KOPT-K1 (cell line): ENCODE data around the gene LEKR1.

Experiments used
- H3K27ac ChIP-seq: fragments of 200-600 bp; sonication (generic); 2 replicates; pipeline ENCODE4 v1.5.1; 2016; ENCODE audit warnings: antibody characterized with exemption, mild to moderate bottlenecking, low read depth, low read length; ENCODE audit not compliant: poor library complexity, severe bottlenecking
- H3K36me3 ChIP-seq: fragments of 200-600 bp; sonication (generic); 2 replicates; pipeline ENCODE4 v1.5.1; 2017; ENCODE audit warnings: antibody characterized with exemption, mild to moderate bottlenecking, low read length, moderate library complexity; ENCODE audit not compliant: insufficient read depth
- H3K9me3 ChIP-seq: fragments of 200-600 bp; sonication (generic); 2 replicates; pipeline ENCODE4 v1.5.1; 2017; ENCODE audit warnings: antibody characterized with exemption, low read length, mild to moderate bottlenecking; ENCODE audit not compliant: insufficient read depth, poor library complexity, severe bottlenecking

LEKR1 gene

DNA sequence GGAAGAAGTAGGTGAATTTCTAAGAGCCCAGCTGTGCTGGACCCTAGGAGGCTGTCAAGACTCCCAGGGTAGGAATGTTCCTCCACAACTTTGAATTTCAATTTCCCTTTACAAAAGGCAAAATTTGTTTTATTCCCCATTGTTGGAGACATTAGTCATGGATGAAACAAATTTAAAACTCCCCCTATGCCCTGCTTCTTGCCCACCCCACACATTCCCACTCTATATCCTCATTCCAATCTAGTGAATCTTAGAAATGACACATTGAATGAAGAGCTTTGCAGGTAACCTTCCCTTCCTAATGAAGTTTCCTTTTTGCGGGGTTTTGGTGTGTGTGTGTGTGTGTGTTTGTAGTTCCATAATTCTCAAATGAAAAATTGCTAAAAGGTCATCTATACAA is 261.2 kb downstream of the LEKR1 start:
- Histone ChIP-seq H3K27ac (peak overlapping the region; percentile 88), H3K36me3 (no peaks in the 10 kb centered on the region), H3K9me3 (no peaks in the 10 kb centered on the region)

DNA sequence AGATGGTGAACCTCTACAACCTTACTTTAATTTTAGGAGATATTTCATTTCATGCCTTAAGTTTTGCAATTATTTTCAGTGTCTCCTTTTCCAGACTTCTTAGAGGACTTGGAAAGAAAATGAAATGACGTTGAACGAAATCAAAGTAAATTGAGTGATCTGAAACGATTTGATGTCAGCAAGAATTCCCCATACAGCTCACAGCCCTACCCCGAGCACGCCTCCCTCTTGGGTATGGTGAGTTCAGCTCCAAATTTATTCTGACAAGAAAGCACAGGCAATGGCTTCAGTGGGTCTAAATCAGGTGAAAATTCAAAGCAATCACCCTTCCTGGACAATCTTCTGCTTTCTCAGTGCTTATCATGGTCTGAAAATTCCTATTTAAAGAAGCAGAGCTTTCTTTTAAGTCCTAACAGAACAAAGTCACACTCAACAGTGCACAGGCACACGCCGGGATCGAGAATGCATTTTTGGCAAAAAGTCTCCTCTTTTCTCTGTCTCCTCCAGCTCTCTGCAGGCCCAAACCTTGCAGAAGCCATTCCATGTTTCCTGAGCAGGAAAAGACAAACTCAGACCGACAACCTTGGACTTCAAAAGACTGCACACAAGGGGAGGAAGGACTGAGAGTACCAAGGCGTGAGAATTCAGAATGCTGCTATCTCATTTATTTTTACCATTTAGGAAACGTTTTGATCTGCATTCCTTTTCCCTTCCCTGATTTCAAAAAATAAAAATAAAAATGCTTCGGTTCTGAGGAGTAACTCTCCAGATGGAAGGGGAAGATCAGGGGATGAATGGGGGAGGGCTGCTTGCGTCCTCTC is 261.8 kb downstream of the LEKR1 start:
- Histone ChIP-seq H3K9me3 (no peaks in the 10 kb centered on the region), H3K36me3 (no peaks in the 10 kb centered on the region), H3K27ac (peak overlapping the region; percentile 88)

GRCh38 chr3:157088601-157089454 is 262.7 kb downstream of the LEKR1 start:
- Histone ChIP-seq H3K9me3 (no peaks in the 10 kb centered on the region), H3K36me3 (no peaks in the 10 kb centered on the region), H3K27ac (peak overlapping the region; percentile 88)

- H3K9me3 ChIP-seq = no peaks in the 10 kb centered on the region
- peak overlapping the region; percentile 88 for H3K27ac ChIP-seq
- H3K36me3 ChIP-seq = no peaks in the 10 kb centered on the region
Measured at GRCh38 chr3:157089455-157090221, 263.5 kb downstream of the LEKR1 start.

GRCh38 chr3:157091083-157091833 is 265.1 kb downstream of the LEKR1 start:
- no peaks in the 10 kb centered on the region for H3K9me3 ChIP-seq
- no peaks in the 10 kb centered on the region for H3K36me3 ChIP-seq
- H3K27ac ChIP-seq = peak overlapping the region; percentile 88

GRCh38 chr3:157092230-157092629 is 266.1 kb downstream of the LEKR1 start:
- H3K27ac ChIP-seq = peak overlapping the region; percentile 88
- H3K9me3 ChIP-seq = no peaks in the 10 kb centered on the region
- H3K36me3 ChIP-seq = no peaks in the 10 kb centered on the region

DNA sequence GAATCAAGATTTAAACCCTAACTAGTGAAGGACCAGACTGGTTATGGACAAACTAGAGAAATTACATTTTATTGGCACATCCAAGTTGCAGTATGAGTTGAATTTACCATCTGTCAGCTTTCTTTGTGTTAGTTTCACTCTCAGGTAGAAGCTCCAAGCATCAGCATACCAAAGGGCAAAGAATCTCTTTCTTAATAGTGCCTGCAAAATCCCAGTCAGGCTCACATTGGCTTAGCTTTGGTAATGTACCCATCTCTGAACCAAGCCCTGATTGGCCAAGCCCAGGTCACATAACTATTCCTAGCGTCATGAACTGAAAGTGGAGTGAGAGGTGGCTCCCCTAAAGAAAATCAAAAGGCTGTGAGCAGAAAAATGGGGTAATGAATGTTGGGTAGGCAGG is 266.9 kb downstream of the LEKR1 start:
- Histone ChIP-seq H3K9me3 (no peaks in the 10 kb centered on the region), H3K27ac (peak overlapping the region; percentile 1), H3K36me3 (no peaks in the 10 kb centered on the region)

- Histone ChIP-seq H3K9me3 (no peaks in the 10 kb centered on the region), H3K27ac (no peak overlapping the region), H3K36me3 (no peaks in the 10 kb centered on the region)
Measured at GRCh38 chr3:157094301-157094700, 268.1 kb downstream of the LEKR1 start.

DNA sequence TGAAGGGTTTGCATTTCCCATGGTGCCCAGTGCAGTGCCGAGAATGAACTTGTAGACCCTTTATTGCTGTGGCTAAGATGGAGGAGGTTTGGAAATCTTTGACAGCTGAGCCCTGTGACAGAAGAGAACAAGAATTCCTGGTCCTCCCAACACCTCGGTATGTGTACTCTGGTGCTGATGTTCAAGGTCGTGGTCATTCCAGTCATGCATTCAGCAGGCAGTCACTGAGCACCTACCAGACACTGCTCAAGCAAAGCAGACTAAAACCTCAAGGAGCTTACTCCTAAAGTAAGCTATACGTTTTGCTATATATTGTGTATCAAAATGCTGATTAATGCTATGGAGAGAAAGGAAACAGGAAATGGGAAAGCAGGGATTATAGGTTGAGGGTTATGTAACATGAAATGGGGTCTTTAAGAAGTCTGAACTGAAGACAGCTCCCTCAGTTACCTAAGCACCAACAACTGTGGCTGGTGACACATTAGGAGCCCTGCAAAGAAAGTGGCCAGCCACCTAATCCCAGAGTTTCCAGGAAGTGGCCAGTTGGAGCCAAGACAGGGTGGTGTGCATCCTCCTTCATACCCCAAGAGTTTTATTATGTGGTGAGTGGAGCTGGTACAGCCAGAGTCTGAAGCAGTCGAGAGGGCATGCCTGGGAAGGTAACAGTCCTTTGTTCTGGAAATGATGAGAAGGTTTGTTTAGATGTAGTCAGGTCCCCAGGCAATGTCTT is 268.8 kb downstream of the LEKR1 start:
- Histone ChIP-seq H3K36me3 (no peaks in the 10 kb centered on the region), H3K9me3 (no peaks in the 10 kb centered on the region), H3K27ac (no peak overlapping the region)
